NCI-H82 treated with DMSO at 0.1 percent for 48 hours (cell line): Measurements from ENCODE around the gene TRNAU1AP.

ENCODE experiments used
- DNase-seq: peaks from one replicate; lab custom pipeline; 2025; ENCODE audit not compliant: unreplicated experiment; lab: John Stamatoyannopoulos, UW

TRNAU1AP gene

GRCh38 chr1:28604411-28604810, 51.5 kb downstream of the TRNAU1AP start:
- DNase-seq, result no peak

- no peak for DNase-seq
Observed at GRCh38 chr1:28604962-28605361, 52.1 kb downstream of the TRNAU1AP start.

- no peak for DNase-seq
Observed at GRCh38 chr1:28606771-28607170, 53.9 kb downstream of the TRNAU1AP start.

GRCh38 chr1:28613175-28613574, 60.3 kb downstream of the TRNAU1AP start:
- no peak for DNase-seq
